GM19240 (cell line): ENCODE results near the gene ZDHHC21.

Experiments
- DNase-seq: peaks from one replicate; pipeline ENCODE4 v3.0.0; 2011; ENCODE audit warnings: low spot score; ENCODE audit not compliant: insufficient read length

The ZDHHC21 gene, protein sequence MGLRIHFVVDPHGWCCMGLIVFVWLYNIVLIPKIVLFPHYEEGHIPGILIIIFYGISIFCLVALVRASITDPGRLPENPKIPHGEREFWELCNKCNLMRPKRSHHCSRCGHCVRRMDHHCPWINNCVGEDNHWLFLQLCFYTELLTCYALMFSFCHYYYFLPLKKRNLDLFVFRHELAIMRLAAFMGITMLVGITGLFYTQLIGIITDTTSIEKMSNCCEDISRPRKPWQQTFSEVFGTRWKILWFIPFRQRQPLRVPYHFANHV

DNA sequence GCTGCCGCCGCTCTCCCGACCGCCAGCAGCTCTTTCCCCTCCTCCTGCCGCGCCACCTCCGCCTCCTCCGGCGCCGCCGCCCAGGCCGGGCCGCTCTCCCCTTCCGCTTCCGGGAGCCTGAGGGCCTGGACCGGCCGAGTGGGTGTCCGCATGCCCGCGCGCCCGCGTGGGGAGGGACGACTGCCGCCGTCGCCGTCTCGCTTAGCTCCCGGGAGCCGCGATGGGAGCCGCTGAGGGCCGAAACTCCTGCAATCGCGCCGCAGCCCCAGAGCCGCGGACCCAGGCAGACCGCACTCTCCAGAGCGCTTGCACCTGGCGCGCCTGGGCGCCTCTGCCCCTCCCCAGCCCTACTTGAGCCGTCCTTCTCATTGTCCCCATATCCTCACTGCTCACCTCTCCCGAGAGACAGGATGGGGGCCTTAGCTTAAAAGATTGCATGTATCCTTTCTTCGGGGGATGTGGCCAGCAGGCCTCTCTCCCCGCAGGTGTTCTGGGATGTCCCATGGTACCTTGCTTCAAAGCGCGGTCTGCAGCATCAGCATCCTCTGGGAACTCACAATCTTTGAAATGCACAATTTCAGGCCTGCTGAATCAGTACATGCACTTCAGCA, at the start of gene ZDHHC21:
ZDHHC21 (minus strand) TSS at position 182 of the 611 bp plus-strand sequence. CDS start 19,092 bp downstream, outside the sequence.
- peak; percentile 30 for DNase-seq

DNA sequence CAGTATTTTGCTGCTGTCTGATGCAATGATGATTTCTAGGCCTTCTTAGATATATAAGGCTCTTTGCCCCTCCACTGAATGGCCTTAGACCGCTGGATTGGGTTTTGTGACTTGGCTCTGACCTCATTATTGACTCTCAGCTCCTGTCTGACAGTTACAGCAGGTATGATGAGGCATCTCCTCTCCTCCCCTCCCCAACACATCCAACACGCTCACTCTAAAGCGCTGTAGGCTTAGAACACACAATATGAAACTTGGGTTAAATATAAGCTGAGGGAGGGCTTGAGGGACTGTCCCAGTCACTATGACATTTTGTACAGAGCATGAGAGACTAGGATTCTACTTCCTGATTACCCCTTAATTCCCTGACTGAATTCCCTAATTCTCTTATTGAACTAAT, 48.1 kb upstream of the ZDHHC21 start:
- DNase-seq: no peak

DNA sequence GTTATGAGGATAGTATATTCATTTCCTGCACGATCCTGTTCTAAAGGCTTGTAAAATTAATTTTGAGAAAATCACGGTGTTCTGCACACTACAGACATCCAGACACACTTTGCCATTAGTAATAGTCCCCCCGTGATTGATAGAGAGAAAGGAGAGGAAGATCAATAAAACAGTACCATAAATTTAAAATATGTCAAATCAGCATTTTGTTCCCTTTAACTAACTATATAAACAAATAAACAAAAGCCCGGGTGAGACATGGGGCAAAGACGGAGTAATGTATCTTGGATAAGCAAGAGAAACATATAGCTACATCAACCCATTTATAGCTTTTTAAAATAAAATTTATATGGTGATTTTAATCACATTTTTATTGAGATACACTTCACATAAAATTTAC, 39.9 kb upstream of the ZDHHC21 start:
- DNase-seq: no peak

DNA sequence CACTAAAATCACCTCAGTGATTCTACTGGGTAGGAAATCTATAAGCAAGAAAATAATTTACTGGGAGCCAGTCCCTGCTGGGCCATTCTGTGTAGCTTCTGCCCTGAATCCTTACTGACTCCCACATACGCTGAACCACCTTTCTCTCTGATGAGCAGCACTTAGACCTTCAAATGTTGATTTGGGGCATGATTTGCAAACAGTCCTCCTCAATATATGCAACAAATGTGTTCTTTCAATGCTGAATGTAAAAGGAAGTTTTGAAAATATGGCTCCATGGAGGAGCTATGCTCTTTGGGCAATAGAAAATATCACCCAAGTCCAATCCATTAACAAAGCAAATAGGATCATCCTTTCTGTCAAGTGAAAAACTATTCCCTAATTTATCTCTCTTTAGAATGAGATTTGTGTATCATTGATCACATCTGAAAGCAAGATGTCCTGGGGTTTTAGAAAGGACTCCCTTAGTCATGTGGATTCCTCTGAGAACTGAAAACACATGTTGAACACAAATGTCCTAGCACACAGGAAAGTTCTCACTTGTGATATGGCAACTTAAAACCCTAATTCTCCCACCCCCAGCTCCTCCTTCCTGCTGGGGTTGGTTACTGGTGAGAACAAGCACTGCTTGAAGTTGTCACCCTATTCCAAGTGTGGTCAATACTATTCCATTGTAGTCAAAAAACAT, 38.2 kb upstream of the ZDHHC21 start:
- DNase-seq: no peak

DNA sequence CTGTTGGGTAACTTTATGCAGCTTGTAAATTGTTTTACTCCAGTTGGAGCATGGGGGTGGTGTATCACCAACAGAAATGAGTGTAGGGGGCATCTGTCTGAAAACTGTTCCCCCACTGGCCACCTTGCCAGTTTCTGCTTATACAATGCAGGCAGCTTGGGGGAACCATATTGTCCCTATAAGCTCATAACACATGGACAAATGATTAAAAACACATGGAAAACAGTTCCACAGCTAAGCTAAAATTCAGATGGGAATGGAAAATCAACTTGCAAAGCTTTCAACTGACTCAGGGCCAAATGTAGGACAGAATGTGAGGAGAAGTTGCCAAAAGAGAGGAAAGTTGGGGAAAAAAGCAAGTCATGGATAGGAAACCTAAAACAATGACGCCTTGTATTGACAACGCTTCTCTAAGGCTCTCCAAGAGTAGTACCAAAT, 37.2 kb upstream of the ZDHHC21 start:
- no peak for DNase-seq

DNA sequence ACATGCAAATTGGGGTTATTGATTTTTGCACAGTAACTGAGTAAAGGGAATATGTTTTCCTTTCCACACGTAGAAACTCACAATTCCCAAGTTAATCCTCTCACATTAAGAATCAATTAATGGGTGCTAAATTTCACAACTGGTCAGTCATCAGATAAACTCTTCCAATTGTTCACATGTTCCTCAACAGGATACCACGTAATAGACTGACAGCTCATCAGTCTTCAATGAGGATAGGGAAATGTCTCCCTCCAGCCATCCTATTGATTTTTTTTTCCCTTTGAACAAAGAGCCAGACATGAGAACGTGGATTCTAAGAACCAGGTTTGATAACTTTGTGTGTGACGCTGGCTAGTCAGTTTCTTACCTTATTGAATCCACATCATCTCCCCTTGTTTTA, 30.1 kb upstream of the ZDHHC21 start:
- no peak for DNase-seq

DNA sequence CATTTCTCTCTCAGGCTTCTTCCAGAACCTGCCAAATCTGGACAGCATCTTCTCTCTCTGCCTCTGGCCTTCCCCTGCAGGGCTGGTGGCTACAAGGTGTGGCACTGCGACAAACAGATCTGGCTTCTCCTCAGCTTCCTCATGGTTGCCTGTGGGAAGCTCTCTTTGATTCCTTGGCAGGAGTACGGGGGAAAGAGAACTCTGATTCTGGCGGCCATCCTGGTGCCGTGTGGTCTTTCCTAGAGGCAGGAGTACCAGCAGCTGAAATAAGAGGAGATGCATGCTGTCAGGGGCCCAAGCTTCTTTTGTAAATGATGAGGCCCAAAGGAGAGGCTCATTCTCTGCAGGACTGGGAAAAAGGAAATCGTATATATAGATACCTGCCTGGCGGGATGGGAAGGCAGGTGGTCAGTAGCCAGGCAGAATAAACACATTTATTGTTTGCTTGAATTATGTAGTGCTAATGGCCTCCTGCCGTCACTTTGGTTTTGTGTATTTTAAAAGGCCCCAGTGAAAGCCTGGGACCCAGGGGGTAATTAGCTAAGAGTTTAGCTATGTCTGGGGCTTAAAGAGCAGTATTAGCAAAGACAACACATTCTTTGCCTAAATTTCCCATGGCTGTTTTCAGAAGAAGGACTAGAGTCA, 29.3 kb upstream of the ZDHHC21 start, which contains the start of gene CER1:
CER1 (minus strand) TSS at position 343 of the 645 bp plus-strand sequence; CDS start at position 282, 61 bp downstream.
- no peak for DNase-seq

DNA sequence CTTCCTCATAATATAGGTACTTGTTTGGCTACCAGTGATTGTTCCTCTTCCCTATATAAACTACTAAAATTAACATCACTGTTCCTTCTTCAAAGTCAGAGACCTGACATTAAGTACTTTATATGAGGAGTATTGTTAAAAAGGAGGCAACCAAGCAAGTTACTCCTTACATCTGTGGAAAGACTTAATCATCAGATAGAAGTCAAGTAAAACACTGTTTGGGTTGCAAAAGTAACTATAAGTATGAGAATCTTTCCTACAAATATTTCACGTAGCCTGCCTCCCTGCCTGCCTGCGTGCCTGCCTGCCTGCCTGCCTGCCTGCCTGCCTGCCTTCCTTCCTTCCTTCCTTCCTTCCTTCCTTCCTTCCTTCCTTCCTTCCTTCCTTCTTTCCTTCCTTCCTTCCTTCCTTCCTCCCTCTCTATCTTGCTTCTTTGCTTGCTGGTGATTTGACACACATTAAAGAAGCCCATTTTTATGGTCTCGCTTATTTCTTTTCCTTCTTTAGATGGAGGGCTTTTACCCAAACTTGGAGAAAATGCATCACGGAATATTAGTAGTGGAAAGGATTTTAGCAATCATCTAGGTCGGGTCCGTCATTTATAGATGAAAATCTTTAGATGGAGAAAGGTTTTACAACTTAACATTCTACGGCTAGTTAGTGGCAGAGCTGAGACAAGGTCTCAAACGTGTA, 26.1 kb upstream of the ZDHHC21 start:
- no peak for DNase-seq

DNA sequence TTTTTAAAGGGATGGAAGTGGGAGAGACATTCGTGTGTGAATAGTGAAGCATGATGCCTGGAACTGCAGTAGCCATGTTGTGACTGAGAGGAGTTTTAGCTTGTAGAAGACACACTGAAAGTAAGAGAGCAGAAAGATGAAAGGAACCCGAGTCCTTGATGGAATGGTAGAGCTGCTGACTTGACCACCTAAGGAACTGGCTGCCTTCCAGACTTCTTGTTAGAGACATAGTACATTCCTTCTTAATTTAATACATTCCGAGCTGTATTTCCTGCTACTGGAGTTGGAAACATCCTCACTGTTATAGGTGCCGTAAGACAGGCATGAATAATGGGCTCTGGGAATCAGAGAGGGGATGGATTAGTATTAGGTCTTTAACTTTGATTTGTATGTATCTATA, 21.9 kb upstream of the ZDHHC21 start:
- no peak for DNase-seq

DNA sequence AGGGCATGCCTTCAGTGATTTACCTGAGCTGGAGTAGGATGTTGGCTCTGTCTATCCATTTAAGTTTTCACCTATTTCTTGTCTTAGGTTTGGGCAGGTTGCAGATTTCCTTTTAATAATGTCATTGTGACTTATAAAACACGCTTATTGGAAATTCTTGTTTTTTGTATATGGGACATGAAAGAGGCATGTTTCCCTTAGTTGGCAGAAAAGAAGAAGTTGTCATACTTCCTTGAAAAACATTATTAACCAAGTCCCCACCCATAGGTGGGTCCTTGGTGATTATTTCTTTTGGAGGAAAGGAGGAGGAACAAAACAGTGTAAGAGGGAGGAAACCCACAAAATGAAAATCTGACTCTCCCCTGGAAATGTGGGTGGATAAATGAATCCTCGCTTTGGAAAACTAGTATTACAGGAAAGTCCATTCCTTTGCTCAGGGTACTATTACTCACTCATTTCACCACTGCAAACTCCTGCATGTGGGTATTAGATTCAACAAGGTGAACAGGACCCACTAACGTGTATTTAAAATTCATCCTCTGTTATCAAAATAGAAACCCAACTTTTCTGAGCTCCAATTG, 20.0 kb upstream of the ZDHHC21 start:
- DNase-seq: no peak

DNA sequence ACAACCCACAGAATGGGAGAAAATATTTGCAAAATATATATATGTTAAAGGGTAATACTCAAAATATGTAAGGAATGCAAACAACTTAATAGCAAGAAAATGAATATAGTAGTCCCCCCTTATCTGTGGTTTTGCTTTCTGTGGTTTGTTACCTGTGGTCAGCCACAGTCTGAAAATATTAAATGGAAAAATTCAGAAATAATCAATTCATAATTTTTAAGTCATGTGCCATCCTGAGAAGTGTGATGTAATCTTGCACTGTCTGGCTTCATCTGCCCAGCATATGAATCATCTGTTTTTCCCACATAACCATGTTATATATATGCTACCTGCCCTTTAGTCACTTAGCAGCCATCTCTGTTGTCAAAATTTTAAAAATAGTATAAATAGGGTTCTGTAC, 17.6 kb upstream of the ZDHHC21 start:
- no peak for DNase-seq

DNA sequence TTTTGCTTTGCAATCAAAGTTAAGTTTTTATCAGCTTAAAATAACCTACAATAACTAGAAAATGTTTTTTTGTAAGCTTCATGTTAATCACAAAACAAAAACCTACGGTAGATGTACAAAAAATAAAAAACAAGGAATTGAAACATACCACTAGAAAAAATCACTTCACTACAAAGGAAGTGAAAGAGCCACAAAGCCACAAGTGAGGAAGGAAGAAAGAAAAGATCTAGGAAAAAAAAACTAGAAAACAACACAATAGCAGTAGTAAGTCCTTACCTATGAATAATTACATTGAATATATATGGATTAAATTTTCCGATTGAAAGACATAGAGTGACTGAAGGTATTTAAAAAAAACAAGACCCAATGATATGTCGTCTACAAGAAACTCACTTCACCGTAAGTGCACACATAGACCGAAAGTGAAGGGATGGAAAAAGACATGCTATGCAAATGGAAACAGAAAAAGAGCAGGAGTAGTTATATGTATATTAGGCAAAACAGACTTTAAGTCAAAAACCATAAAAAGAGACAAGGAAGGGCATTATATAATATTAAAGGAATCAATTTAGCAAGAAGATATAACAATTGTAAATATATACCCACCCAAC, 13.4 kb upstream of the ZDHHC21 start:
- no peak for DNase-seq

DNA sequence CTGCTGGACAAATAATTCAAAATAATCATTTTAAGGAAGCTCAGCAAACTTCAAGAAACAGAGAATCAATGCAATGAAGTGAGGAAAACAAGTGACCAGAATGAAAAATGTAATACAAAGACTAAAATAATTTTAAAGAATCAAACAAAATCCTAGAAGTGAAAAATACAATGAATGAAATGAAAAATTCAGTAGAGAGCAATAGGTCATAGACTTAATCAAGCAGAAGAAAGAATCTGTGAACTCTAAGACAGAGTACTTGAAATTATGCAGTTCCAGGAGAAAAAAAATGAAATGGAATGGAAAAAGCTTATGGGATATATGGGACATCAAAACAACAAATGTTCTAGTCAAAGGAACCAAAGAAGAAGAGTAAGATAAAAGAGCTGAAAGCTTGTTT, 11.8 kb upstream of the ZDHHC21 start:
- no peak for DNase-seq

DNA sequence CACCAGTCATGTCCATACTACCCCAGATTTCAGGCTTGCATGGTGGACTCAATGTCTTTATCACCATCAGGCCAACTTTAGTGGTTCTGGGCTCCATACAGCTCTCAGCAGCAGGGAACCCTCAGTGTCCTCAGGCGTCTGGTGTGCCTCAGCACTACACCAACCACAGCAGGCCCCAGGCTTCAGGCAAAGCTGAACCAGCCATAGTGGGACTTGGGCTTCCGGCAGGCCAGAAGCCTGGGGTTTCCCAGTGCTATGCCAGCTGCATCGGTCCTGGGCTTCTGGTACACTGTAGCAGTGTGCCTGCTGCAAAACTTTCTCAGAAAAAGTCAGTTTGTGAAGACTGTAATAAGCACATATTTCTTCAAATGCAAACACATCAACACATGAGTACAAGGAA, 11.0 kb upstream of the ZDHHC21 start:
- no peak for DNase-seq

DNA sequence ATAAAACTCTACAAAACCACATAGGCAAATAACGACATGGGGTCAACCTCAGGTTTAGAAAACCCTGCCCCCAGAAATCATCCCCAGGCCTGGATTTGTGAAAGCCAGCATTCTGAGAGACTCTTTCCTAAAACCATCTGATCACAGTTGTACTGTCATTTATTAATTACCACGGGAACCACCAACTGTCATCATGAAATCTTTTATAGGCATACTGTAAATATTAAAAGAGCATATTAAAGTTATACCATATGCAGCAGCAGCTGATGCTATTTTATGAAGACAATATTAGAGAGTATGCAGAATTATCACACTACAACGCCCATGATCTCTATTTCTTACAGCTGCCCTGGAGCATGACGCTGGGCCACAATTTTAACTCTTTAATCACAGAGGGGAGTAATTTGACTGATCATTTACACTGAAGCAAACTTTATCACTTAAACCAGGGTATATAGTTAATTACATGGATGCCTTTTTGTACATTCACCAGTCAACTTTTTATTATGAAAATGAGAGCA, 9.0 kb upstream of the ZDHHC21 start:
- DNase-seq: no peak

DNA sequence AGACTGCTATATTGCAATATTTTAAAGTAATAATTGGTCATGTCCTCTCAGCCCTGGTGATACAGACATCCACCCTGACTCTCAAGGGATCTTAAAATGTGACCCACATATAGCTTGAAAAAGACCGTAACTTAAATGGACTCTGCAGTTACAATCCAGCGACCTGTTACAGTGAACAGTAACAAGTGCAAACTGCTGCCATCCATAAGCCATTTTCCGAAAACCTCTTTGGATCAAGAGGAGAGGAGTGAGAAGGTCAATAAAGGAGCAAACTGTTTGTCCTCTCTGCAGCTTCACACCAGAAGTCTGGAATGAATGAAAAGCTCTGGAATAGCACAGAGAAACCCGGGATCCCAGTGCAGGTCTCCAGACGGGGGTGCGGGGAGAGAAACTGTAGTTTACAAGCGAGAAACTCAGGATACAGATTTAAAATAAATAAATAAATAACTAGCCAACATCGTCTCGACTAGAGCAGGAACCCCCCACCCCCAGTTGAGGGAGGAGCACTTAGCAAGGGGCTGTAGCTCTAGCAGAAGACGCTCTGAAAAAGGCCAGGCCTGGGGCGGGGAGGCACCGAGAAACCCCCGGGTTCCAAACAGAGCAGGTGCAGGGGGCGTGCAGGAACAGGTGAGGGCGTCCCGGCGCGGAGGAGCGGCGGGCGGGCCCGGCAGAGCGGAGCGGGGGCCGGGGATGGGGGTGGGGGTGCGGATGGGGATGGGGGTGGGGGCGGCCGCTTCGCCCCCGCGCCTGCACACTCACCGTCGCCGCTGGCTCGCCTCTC, 572 bp downstream of the ZDHHC21 start:
- DNase-seq: no peak

DNA sequence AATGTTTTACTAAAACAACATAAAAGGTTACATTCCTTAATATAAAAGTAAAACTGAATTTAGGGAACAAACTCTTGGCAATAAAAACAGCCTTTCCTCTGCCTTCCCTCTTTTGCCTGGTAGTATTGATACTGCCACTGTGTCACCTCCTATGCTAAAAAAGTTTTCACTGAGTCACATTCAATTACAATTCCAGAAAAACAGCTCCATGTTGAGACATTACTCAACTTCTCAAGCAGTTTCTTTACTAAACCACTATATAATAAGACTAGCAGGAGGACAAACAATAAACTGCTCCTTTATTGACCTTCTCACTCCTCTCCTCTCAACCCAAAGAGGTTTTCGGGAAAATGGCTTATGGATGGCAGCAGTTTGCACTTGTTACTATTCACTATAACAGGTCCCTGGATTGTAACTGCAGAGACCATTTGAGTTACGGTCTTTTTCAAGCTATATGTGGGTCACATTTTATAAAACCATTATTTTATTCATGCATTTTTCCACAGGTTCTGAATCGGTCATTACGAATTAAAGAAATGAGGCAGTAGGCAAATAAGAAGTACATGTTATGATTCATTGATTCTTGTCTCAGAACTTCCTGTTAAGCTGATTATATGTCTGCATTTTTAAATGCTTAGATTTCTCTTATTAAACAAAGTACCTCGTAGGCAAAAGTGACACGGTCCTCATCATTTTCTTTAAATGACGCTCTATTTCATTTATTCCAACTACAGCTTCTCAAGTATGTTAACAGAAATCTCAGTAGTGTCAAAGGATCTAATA, 2.1 kb downstream of the ZDHHC21 start:
- DNase-seq: no peak

DNA sequence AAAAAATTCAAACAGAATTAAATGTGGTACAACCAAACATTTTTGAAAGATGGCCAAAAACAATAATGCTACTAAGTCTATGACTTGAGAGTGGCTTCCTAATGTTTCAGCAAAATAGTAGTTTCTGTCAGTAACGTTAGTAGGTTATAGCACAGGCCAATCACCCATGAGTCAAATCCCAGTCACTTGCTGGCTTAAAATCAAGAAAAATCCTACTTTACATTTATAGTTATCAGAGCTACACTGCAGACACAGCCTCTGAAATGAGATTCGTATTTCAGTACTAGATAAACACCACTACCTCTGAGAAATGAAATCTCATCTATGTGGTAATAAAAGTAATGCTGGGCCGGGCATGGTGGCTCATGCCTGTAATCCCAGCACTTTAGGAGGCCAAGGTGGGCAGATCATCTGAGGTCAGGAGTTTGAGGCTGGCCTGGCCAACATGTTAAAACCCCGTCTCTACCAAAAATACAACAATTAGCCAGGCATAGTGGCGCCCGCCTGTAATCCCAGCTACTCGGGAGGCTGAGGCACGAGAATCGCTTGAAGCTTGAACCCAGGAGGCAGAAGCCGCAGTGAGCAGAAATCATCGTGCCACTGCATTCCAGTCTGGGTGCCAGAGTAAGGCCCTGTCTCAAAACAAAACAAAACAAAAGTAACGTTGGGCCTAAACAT, 6.1 kb downstream of the ZDHHC21 start:
- DNase-seq: no peak
